Measurements from ENCODE around the gene ARFGEF3.

- TF ChIP-seq CTCF (conservative IDR thresholded peaks at IDR 0.05 in 1 of 2, IDR thresholded peaks at IDR 0.05 in 1 of 2; ENCODE audit: extremely low read depth in 1 of 2, insufficient read depth in 1 of 2, low read depth in 1 of 2, low read length in 2 of 2) (no peak), EZH2 (IDR thresholded peaks at IDR 0.05; ENCODE audit: borderline replicate concordance, low read length) (no peak)
Observed at GRCh38 chr6:138377844-138378243, 216.1 kb downstream of the ARFGEF3 start, which contains the start of gene SMIM28.
